Keratinocyte (primary cell): ENCODE results near the gene GRK1. TPM values are rescaled to one million over a fixed set of nuclear protein-coding genes. Genes with fewer than 3 reads are reported as not detected.

Experiments
- DNase-seq: peaks from one replicate; pipeline ENCODE4 v3.0.0-alpha.2; 2011; ENCODE audit warnings: low read depth, missing footprints, low spot score
- FAIRE-seq: peaks from 2 replicates; lab custom pipeline; 2011; peaks lifted over from hg19 to GRCh38; lab: Jason Lieb, UNC
- H2AFZ ChIP-seq: 2 replicates; pipeline ENCODE4 v1.6.0; 2012; ENCODE audit warnings: low read length, control low read depth, inconsistent platforms; ENCODE audit not compliant: control insufficient read depth
- H3K27ac ChIP-seq: 2 replicates; pipeline ENCODE4 v1.5.1; 2011; ENCODE audit warnings: low read length; ENCODE audit not compliant: control insufficient read depth, insufficient read depth
- H3K27me3 ChIP-seq: 3 replicates; pipeline ENCODE4 v1.6.0; 2011; ENCODE audit warnings: low read length; ENCODE audit not compliant: control insufficient read depth, insufficient read depth; ENCODE audit errors: extremely low read depth
- H3K36me3 ChIP-seq, 2 experiments: 2 replicates in 1 of 2; 3 replicates in 1 of 2; pipeline ENCODE4 v1.5.1; 2011; ENCODE audit warnings: low read length in 2 of 2, mild to moderate bottlenecking in 1 of 2; ENCODE audit not compliant: control insufficient read depth in 2 of 2, insufficient read depth in 2 of 2; ENCODE audit errors: extremely low read depth in 1 of 2
- H3K4me1 ChIP-seq: 3 replicates; pipeline ENCODE4 v1.5.1; 2011; ENCODE audit warnings: low read length; ENCODE audit not compliant: control insufficient read depth, insufficient read depth; ENCODE audit errors: extremely low read depth
- H3K4me2 ChIP-seq: 3 replicates; pipeline ENCODE4 v1.6.0; 2011; ENCODE audit warnings: low read depth, low read length; ENCODE audit not compliant: control insufficient read depth, insufficient read depth; ENCODE audit errors: extremely low read depth
- H3K4me3 ChIP-seq, 3 experiments: fragments of 200-600 bp in 1 of 3; sonication (generic) in 1 of 3; 2 replicates in 2 of 3; 3 replicates in 1 of 3; pipeline ENCODE4 v1.5.1; 2011 to 2016; ENCODE audit warnings: low read length in 3 of 3, mild to moderate bottlenecking in 3 of 3, control low read depth in 2 of 3, inconsistent platforms in 1 of 3, low read depth in 1 of 3, mixed read lengths in 1 of 3, mixed run types in 1 of 3, moderate library complexity in 1 of 3; ENCODE audit not compliant: control insufficient read depth in 2 of 3, insufficient read depth in 2 of 3; ENCODE audit errors: extremely low read depth in 1 of 3
- H3K79me2 ChIP-seq: 2 replicates; pipeline ENCODE4 v1.6.0; 2012; ENCODE audit warnings: low read length; ENCODE audit not compliant: control insufficient read depth, insufficient read depth
- H3K9ac ChIP-seq: 3 replicates; pipeline ENCODE4 v1.6.0; 2011; ENCODE audit warnings: low read length; ENCODE audit not compliant: control insufficient read depth, insufficient read depth; ENCODE audit errors: extremely low read depth
- H3K9me1 ChIP-seq: 3 replicates; pipeline ENCODE4 v1.6.0; 2011; ENCODE audit warnings: low read length; ENCODE audit not compliant: control insufficient read depth, insufficient read depth; ENCODE audit errors: extremely low read depth
- H3K9me3 ChIP-seq: 2 replicates; pipeline ENCODE4 v1.5.1; 2012; ENCODE audit warnings: low read depth, low read length; ENCODE audit not compliant: control insufficient read depth
- H4K20me1 ChIP-seq: 3 replicates; pipeline ENCODE4 v1.6.0; 2011; ENCODE audit warnings: low read length; ENCODE audit not compliant: control insufficient read depth, insufficient read depth; ENCODE audit errors: extremely low read depth
- EZH2 ChIP-seq: IDR thresholded peaks from one replicate; pipeline ENCODE4 v1.6.1; 2012; ENCODE audit warnings: inconsistent platforms, mild to moderate bottlenecking, low read length, moderate library complexity
- dilution Hi-C: fragments of 300-500 bp; cut with MboI; formaldehyde crosslinking; loops from one replicate; pipeline ENCODE4 v1.7.0; 2020; ENCODE audit warnings: low sequenced_read_pairs; ENCODE audit not compliant: extremely low pct_ligation_motif_present
- polyA plus RNA-seq, 5 experiments: library from polyadenylated mRNA; depleted of rRNA in 3 of 5; stranded (reverse) in 3 of 5; stranded (forward) in 1 of 5; unstranded in 1 of 5; fragments of >200 nt; gene quantifications; 1 replicate in 1 of 5; 2 replicates in 3 of 5; 3 replicates in 1 of 5; pipeline versions ENCODE4 v1.2.1 to v1.2.3, GENCODE V29; 2011 to 2012; ENCODE audit warnings: missing spikeins in 2 of 5, low read depth in 1 of 5, low replicate concordance in 1 of 5
- TF ChIP-seq, protein P1 (sequence below), 3 experiments: IDR thresholded peaks in 1 of 3; conservative IDR thresholded peaks in 1 of 3; optimal IDR thresholded peaks in 1 of 3; 2 replicates in 2 of 3; 3 replicates in 1 of 3; pipeline versions ENCODE3 to v1.5.1; 2011; ENCODE audit warnings: low read length in 3 of 3, mild to moderate bottlenecking in 3 of 3, moderate library complexity in 2 of 3, control low read depth in 1 of 3, inconsistent platforms in 1 of 3; ENCODE audit not compliant: insufficient read depth in 2 of 3; ENCODE audit errors: extremely low read depth in 1 of 3

The GRK1 gene
- polyA plus RNA-seq, 1 donor (not counting 4 experiments of a cell fraction or from before 2014, with no cell fraction given) = not detected

DNA sequence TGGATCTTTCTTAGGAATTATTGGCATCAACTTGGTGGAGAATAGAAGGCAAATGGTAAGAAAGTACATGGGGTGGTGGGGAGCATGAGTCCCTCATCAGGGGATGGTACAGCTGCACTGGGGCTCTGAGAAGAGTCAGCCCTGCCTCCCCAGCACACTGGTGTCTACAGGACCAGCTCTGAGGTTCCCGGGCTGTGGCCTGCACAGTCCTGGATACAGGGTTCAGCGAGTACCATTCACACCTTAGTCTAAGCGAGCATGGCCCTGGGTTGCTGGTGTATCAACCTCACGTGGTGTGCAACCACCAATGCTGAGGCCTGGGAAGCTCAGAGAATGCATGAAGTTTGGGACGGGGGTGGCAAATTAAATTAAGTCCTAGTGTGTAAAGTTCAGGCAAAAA lies 102.1 kb downstream of the GRK1 start:
- H3K36me3 ChIP-seq = no peaks in the 10 kb centered on the region
- H3K4me1 ChIP-seq = peaks cover 2% of the 10 kb centered on the region
- H3K4me2 ChIP-seq = no peak overlapping the region
- TF ChIP-seq, protein P1, sequence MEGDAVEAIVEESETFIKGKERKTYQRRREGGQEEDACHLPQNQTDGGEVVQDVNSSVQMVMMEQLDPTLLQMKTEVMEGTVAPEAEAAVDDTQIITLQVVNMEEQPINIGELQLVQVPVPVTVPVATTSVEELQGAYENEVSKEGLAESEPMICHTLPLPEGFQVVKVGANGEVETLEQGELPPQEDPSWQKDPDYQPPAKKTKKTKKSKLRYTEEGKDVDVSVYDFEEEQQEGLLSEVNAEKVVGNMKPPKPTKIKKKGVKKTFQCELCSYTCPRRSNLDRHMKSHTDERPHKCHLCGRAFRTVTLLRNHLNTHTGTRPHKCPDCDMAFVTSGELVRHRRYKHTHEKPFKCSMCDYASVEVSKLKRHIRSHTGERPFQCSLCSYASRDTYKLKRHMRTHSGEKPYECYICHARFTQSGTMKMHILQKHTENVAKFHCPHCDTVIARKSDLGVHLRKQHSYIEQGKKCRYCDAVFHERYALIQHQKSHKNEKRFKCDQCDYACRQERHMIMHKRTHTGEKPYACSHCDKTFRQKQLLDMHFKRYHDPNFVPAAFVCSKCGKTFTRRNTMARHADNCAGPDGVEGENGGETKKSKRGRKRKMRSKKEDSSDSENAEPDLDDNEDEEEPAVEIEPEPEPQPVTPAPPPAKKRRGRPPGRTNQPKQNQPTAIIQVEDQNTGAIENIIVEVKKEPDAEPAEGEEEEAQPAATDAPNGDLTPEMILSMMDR (optimal IDR thresholded peaks at IDR 0.05 in 1 of 3, IDR thresholded peaks at IDR 0.05 in 1 of 3, conservative IDR thresholded peaks at IDR 0.05 in 1 of 3; ENCODE audit: extremely low read depth in 1 of 3, insufficient read depth in 2 of 3, low read length in 3 of 3) = no peak
- no peak for TF ChIP-seq EZH2
- H4K20me1 ChIP-seq = no peaks in the 10 kb centered on the region
- DNase-seq (no peak), FAIRE-seq (no peak)
- dilution Hi-C loops = no loop called here
- no peaks in the 10 kb centered on the region for H3K79me2 ChIP-seq
- H3K27ac ChIP-seq = no peak overlapping the region
- peaks cover 3% of the 10 kb centered on the region for H3K27me3 ChIP-seq
- H3K9me1 ChIP-seq = no peaks in the 10 kb centered on the region
- no peak overlapping the region for H3K9ac ChIP-seq
- H3K4me3 ChIP-seq = no peak overlapping the region
- H2AFZ ChIP-seq = no peak overlapping the region
- no peaks in the 10 kb centered on the region for H3K9me3 ChIP-seq

DNA sequence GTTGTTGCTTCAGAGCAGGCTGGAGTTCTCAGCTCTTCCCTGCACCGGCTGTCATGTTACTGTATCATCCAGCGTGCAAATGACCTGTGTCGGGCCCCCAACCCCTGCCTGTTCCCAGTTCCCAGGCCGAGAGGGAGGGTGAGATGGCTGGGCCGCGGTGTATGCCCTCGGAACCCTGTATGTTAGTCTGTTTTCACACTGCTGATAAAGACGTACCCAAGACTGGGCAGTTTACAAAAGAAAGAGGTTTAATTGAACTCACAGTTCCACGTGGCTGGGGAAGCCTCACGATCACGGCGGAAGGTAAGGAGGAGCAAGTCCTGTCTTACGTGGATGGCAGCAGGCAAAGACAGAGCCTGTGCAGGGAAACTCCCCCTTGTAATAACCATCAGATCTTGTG lies 102.9 kb downstream of the GRK1 start:
- FAIRE-seq (no peak), DNase-seq (no peak)
- H4K20me1 ChIP-seq = no peaks in the 10 kb centered on the region
- H3K4me2 ChIP-seq = no peak overlapping the region
- no peak overlapping the region for H3K4me3 ChIP-seq
- no peak overlapping the region for H2AFZ ChIP-seq
- H3K9me3 ChIP-seq = no peaks in the 10 kb centered on the region
- peaks cover 3% of the 10 kb centered on the region for H3K27me3 ChIP-seq
- dilution Hi-C loops = no loop called here
- no peak overlapping the region for H3K27ac ChIP-seq
- H3K4me1 ChIP-seq = peaks cover 9% of the 10 kb centered on the region
- H3K36me3 ChIP-seq = no peaks in the 10 kb centered on the region
- H3K9me1 ChIP-seq = no peaks in the 10 kb centered on the region
- TF ChIP-seq, protein P1 (optimal IDR thresholded peaks at IDR 0.05 in 1 of 3, IDR thresholded peaks at IDR 0.05 in 1 of 3, conservative IDR thresholded peaks at IDR 0.05 in 1 of 3; ENCODE audit: extremely low read depth in 1 of 3, insufficient read depth in 2 of 3, low read length in 3 of 3) = no peak
- TF ChIP-seq EZH2 = no peak
- H3K9ac ChIP-seq = no peak overlapping the region
- no peaks in the 10 kb centered on the region for H3K79me2 ChIP-seq
